HG02973 (cell line): ENCODE data around the gene CALCOCO2.
"Not testable (repeated sequence)": the region's sequence is repeated elsewhere in the genome, so short reads cannot be mapped to it uniquely, and the experiment has no call there.

Source experiments
- ATAC-seq: cut with Tn5 transposase; IDR thresholded peaks from one replicate; pipeline ENCODE4 v1.9.1; 2021; ENCODE audit warnings: moderate library complexity; ENCODE audit not compliant: unreplicated experiment

CALCOCO2 gene

GRCh38 chr17:48872409-48872808 lies 41.6 kb downstream of the CALCOCO2 start:
- ATAC-seq = not testable (repeated sequence)

GRCh38 chr17:48873209-48873608 lies 42.4 kb downstream of the CALCOCO2 start:
- no peak for ATAC-seq

- ATAC-seq = no peak
Observed at GRCh38 chr17:48873696-48874443, 43.0 kb downstream of the CALCOCO2 start.

GRCh38 chr17:48878920-48879898 lies 48.4 kb downstream of the CALCOCO2 start:
- ATAC-seq = no peak

GRCh38 chr17:48882272-48882671 lies 51.4 kb downstream of the CALCOCO2 start:
- no peak for ATAC-seq

- no peak for ATAC-seq
Observed at GRCh38 chr17:48883171-48883570, 52.3 kb downstream of the CALCOCO2 start.

- no peak for ATAC-seq
Observed at GRCh38 chr17:48890086-48890485, 59.3 kb downstream of the CALCOCO2 start.

GRCh38 chr17:48892940-48893645 lies 62.3 kb downstream of the CALCOCO2 start:
- no peak for ATAC-seq

GRCh38 chr17:48893646-48894508 lies 63.0 kb downstream of the CALCOCO2 start:
- no peak for ATAC-seq

GRCh38 chr17:48894886-48895285 lies 64.1 kb downstream of the CALCOCO2 start:
- no peak for ATAC-seq

- ATAC-seq = no peak
Observed at GRCh38 chr17:48901241-48901640, 70.4 kb downstream of the CALCOCO2 start.

GRCh38 chr17:48903401-48903800 lies 72.6 kb downstream of the CALCOCO2 start:
- no peak for ATAC-seq

- ATAC-seq = no peak
Observed at GRCh38 chr17:48904428-48904827, 73.6 kb downstream of the CALCOCO2 start.

- no peak for ATAC-seq
Observed at GRCh38 chr17:48905987-48906515, 75.2 kb downstream of the CALCOCO2 start.

- no peak for ATAC-seq
Observed at GRCh38 chr17:48907713-48908046, 76.8 kb downstream of the CALCOCO2 start.

- ATAC-seq = peak; percentile 64
Observed at GRCh38 chr17:48908047-48908843, 77.4 kb downstream of the CALCOCO2 start, which contains the start of gene UBE2Z. UBE2Z (plus strand) TSS chr17:48908407; CDS start chr17:48908504, 97 bp downstream.

- ATAC-seq = peak; percentile 29
Observed at GRCh38 chr17:48908853-48909394, 78.1 kb downstream of the CALCOCO2 start.

- no peak for ATAC-seq
Observed at GRCh38 chr17:48909783-48910182, 78.9 kb downstream of the CALCOCO2 start.

GRCh38 chr17:48910370-48910769 lies 79.5 kb downstream of the CALCOCO2 start:
- no peak for ATAC-seq
